ENCODE results near the gene ZDHHC14. TPM values are rescaled to one million over a fixed set of nuclear protein-coding genes. Genes with fewer than 3 reads are reported as not detected.

The ZDHHC14 gene
- total RNA-seq, 1 experiment from 2014 or later = 1.7 TPM

DNA sequence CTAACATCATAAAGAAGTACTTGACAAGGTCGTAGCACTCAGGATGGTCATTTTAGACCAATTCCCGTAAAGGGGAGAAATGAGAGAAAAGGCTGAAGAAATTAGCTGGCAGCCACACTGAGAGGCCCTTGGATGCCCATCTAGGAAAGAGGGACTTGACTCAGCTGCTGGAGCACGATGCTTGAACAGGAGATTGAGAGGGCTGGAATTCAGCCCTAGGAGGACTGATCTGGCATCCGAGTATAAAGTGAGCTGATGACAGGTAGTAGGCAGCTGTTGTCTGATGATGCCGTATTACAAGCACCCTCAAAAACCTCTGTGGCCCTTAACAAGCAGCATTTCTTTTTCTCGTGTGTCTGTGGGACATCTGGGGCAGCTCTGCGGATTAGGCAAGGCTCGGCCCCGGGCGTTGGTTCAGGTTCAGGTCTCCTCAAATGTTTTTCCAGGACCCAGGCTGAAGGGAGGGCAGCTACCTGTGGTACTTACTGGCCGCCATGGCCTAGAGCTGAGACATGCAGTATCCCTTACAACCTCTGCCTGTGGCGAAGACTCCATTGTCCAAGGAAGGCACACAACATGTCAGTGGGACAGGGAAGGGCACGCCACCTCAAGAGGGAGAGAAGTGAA is 222.4 kb downstream of the ZDHHC14 start:
- no peaks in the 10 kb centered on the region for H3K23me2 ChIP-seq (ENCODE audit: insufficient read length, low read depth, low read length, poor library complexity, severe bottlenecking)
- no peak overlapping the region for H3K4me3 Mint-ChIP-seq
- no peak overlapping the region for H4K5ac ChIP-seq (ENCODE audit: insufficient read length, low read depth, low read length)
- H2BK5ac ChIP-seq (ENCODE audit: insufficient read length, low read length) = no peak overlapping the region
- WGBS (ENCODE audit: extremely low coverage, insufficient read length, low lambda C conversion rate) = no CpG with 5 or more reads among the region's 13 CpGs
- H2BK12ac ChIP-seq (ENCODE audit: insufficient read length, low read depth, low read length) = no peak overlapping the region
- peaks cover 7% of the 10 kb centered on the region; the same call in 1 of the 2 replicates for H3K4me1 ChIP-seq (ENCODE audit: insufficient read depth, low read length)
- H4K20me1 ChIP-seq (ENCODE audit: control insufficient read depth, insufficient read depth, insufficient read length) = no peaks in the 10 kb centered on the region
- no peak overlapping the region for H3K14ac ChIP-seq (ENCODE audit: insufficient read depth, low read length)
- no peak overlapping the region for H2BK20ac ChIP-seq (ENCODE audit: low read depth, low read length, poor library complexity, severe bottlenecking)
- H3K4me2 ChIP-seq (ENCODE audit: insufficient read depth, insufficient read length, low read length) = no peak overlapping the region
- no peak overlapping the region for H2BK15ac ChIP-seq (ENCODE audit: low read depth, low read length)
- H3K9ac ChIP-seq (ENCODE audit: extremely low read depth, insufficient read length, low read length) = no peak overlapping the region
- H3K56ac ChIP-seq (ENCODE audit: insufficient read length, low read depth, low read length) = no peak overlapping the region
- H3K9me3 Mint-ChIP-seq = no peaks in the 10 kb centered on the region
- no peaks in the 10 kb centered on the region for H3K79me2 ChIP-seq (ENCODE audit: insufficient read depth, low read length)
- no peaks in the 10 kb centered on the region for H3K27me3 ChIP-seq (ENCODE audit: insufficient read depth, low read length)
- no peak overlapping the region for H3K27ac ChIP-seq (ENCODE audit: insufficient read length, low read depth, low read length)
- peak overlapping the region in 2 of 3 experiments; percentile 64 to 85; a peak in 2 of 7 replicates for H3K27ac Mint-ChIP-seq
- H4K91ac ChIP-seq (ENCODE audit: insufficient read length, low read depth, low read length) = no peak overlapping the region
- H4K8ac ChIP-seq (replicated peaks; ENCODE audit: insufficient read length, low read depth, low read length) = no peak overlapping the region
- H3K27me3 Mint-ChIP-seq (ENCODE audit: low read depth) = peaks cover 2% of the 10 kb centered on the region
- no peaks in the 10 kb centered on the region for H3K79me1 ChIP-seq (ENCODE audit: insufficient read depth, low read depth, low read length, poor library complexity, severe bottlenecking)
- no peak overlapping the region for H3K23ac ChIP-seq (ENCODE audit: insufficient read length, low read depth, low read length)
- no peak overlapping the region for H2AK5ac ChIP-seq (ENCODE audit: insufficient read length, low read length)
- no peak for DNase-seq
- peaks cover 23 to 31% of the 10 kb centered on the region in 2 experiments for H3K4me1 Mint-ChIP-seq
- no peak overlapping the region for H3T11ph ChIP-seq (ENCODE audit: low read length)
- TF ChIP-seq, protein P1, sequence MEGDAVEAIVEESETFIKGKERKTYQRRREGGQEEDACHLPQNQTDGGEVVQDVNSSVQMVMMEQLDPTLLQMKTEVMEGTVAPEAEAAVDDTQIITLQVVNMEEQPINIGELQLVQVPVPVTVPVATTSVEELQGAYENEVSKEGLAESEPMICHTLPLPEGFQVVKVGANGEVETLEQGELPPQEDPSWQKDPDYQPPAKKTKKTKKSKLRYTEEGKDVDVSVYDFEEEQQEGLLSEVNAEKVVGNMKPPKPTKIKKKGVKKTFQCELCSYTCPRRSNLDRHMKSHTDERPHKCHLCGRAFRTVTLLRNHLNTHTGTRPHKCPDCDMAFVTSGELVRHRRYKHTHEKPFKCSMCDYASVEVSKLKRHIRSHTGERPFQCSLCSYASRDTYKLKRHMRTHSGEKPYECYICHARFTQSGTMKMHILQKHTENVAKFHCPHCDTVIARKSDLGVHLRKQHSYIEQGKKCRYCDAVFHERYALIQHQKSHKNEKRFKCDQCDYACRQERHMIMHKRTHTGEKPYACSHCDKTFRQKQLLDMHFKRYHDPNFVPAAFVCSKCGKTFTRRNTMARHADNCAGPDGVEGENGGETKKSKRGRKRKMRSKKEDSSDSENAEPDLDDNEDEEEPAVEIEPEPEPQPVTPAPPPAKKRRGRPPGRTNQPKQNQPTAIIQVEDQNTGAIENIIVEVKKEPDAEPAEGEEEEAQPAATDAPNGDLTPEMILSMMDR (conservative IDR thresholded peaks at IDR 0.05) = no peak
- no peak overlapping the region for H2BK120ac ChIP-seq (ENCODE audit: low read depth, low read length, poor library complexity, severe bottlenecking)
- H2AFZ ChIP-seq (ENCODE audit: low read length) = no peak overlapping the region
- H3K36me3 Mint-ChIP-seq (ENCODE audit: insufficient read depth in 1 of 3, low read depth in 3 of 3) = no peaks in the 10 kb centered on the region; a peak in 1 of 7 replicates
- H3K18ac ChIP-seq (ENCODE audit: insufficient read length, low read depth, low read length) = no peak overlapping the region
- no peaks in the 10 kb centered on the region for H3K9me3 ChIP-seq (ENCODE audit: control insufficient read depth, low read depth, low read length)
- no peak overlapping the region for H3K4ac ChIP-seq (ENCODE audit: low read depth, low read length)

Measured in H9 (cell line).